Stimulated activated CD4-positive, alpha-beta T cell treated with anti-CD3 and anti-CD28 coated beads, Interleukin-1b, Interleukin-23, amount 100 ng/mL, for 1 hour (primary cell): Measurements from ENCODE around the gene TINAGL1.

Experiments used
- DNase-seq, 2 donors: peaks; one replicate each; pipeline ENCODE4 v3.0.0-alpha.2; 2020; ENCODE audit warnings: low read depth in 2 of 2

The TINAGL1 gene

DNA sequence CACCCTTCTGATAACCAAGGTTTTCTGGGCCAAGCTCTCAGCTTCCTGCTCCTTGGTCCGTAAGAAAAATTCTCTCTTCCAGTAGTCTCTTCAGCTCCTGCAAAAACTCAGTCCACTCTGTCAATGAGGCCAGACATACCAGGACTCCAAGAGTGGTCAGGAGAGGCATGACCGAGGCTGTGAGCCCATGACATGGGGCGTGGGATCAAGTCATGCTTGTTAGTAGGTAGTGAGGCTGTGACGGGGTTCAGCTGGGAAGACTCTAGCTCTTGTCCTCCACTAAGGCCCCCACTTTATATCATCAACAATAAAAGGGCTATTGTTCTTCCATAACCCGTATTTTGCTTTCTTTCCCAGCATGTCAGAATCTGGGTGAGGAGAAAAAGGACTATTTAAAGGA is 31.0 kb downstream of the TINAGL1 start:
- DNase-seq, result no peak

DNA sequence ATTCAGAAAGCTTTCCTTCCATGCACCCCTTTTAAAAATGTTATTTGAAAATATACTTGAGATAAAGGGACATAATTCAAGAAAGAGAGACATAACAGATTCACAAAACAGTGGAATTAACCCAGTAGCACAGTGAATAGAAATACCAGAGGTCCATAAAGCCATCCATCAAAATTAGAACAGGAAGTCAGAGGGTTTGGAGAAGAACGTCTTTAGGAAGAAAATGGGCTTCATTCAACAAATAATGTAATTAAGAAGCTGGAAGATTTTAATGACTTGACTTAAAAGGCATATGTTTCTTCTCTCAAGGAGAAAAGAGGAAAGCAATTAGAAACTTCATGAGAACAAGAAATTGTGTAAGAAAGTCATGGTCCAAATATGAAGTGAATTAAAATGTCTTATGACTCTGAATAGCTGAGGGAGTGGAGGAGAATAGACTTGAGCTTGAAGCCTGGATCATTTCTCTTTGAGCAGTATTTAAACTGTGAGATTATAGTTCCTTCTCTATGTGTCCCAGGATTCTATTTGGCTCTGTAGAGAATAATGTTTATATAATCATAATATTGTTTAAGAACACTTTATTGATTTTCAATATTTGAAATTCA is 33.3 kb downstream of the TINAGL1 start:
- no peak for DNase-seq

GRCh38 chr1:31614414-31615005 is 38.2 kb downstream of the TINAGL1 start:
- DNase-seq, result no peak

GRCh38 chr1:31615414-31615813 is 39.1 kb downstream of the TINAGL1 start:
- DNase-seq, result no peak

- DNase-seq, result no peak
These were observed 39.6 kb downstream of the TINAGL1 start for GRCh38 chr1:31615939-31616338.

DNA sequence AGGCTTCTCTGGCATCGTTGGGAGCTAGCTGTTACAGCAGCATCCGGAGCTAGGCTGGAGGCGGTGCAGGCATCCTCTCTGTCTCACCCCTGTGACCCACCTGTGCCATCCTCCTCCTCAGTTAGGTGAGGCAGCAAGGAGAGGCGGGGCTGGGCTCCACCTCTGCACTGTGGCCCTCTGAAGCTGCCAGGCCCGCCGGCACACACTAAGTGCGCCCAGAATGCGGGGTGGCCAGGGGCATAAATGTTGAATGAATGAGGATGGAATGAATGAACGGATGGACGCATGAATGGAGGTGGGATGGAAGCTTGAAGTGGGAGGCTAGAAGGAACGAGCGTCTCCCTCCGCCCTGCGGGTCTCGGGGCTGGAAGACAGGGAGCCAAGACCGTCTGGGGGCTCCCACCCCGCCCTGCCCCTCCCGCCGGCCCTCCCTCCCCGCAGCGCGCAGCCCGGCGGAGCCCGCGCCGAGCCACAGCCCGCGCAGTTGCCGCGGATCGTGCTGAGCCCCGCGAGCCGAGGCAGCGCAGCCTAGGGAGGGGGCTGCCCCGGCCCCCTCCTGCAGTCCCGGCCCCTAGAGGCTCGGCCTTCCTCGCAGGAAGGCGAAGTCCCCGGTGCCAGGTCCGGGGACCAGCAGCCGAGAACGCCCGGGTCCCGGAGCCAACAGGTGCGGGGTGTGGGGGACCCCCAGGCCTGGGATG is 41.1 kb downstream of the TINAGL1 start, which contains the start of gene HCRTR1:
Gene HCRTR1, plus strand, starts transcription at position 472 of the 698 bp plus-strand sequence. CDS start 1,504 bp downstream, outside the sequence.
- no peak for DNase-seq

DNA sequence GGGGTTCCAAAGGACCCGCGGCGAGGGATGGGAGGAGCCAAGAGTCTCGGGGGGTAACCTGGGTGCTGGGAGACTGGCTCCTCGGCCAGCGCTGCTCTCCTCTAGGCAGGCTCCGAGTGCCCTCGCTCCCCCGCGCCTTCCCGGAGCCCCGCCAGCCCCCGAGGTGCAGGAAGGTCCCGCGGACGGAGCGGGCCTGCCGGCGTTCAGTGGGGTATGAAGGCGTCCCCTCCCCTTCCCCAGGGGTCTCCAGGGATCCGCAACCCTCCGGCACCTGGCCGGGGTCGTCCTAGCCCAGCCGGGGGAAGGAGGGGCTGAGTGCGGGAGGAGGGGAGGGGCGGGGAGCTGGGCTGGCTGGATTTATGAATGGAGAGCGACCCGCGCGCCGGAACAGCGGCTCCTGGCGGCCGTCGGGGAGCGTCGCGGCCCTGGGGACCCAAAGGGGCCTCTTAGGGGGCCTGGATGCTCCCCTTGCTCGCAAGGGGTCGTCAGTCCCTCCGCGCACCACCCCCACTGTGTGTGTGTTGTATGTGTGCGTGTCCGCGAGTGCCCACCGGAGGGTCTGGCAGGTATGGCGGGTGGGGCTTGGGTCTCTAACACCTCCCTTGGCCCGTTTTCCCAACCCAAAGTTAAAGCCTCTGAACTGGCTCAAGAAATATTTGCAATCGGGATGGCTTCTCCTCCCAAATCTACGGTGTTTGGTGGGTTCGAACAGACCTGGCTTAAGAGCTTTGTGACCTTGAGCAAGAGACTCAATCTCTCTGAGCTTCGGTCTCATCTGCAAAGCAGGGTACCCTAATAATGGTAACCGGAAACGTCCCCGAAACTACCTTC is 41.8 kb downstream of the TINAGL1 start:
- peak in 1 of 2 donors; percentile 30 for DNase-seq

- no peak for DNase-seq
These were observed 42.9 kb downstream of the TINAGL1 start for GRCh38 chr1:31618916-31619846.

- no peak for DNase-seq
These were observed 44.5 kb downstream of the TINAGL1 start for GRCh38 chr1:31620631-31621497.

DNA sequence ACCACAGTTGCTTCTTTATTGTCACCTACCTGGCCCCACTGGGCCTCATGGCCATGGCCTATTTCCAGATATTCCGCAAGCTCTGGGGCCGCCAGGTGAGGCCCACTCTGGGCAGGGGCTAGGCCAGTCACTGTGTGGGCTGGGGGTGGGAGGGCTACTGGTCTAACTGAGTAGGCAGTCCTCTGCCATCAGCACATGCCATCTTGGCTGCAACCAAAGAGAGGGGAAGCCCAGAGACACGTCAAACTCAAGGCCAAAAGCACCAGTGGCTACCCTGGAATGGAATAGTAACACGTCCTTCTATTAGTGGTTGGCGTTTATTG is 45.1 kb downstream of the TINAGL1 start:
- no peak for DNase-seq

GRCh38 chr1:31621847-31622730 is 45.8 kb downstream of the TINAGL1 start:
- no peak for DNase-seq

DNA sequence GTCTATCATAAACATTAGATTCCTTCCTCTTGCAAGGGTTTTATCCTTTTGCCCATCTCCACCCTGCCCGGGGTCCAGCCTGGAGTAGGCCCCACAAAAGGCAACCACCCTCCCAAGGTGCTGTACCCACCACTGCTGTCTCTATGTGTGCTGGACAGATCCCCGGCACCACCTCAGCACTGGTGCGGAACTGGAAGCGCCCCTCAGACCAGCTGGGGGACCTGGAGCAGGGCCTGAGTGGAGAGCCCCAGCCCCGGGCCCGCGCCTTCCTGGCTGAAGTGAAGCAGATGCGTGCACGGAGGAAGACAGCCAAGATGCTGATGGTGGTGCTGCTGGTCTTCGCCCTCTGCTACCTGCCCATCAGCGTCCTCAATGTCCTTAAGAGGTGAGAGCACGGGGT is 47.0 kb downstream of the TINAGL1 start:
- DNase-seq, result no peak

DNA sequence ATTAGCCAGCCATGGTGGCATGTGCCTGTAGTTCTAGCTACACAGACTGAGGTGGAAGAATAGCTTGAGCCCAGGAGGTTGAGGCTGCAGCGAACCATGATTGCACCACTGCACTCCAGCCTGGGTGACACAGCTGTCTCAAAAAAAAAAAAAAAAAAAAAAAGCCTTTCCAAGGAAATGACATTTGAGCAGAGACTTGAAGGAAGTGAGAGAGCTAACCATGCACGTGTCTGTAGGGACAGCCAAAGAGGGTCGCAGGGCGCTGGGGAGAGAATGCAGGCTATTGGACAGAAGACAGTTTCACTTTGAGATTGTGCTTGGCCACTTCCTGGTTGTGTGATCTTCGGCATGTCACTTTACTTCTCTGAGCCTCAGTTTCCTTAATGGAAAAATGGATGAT is 48.0 kb downstream of the TINAGL1 start:
- no peak for DNase-seq

DNA sequence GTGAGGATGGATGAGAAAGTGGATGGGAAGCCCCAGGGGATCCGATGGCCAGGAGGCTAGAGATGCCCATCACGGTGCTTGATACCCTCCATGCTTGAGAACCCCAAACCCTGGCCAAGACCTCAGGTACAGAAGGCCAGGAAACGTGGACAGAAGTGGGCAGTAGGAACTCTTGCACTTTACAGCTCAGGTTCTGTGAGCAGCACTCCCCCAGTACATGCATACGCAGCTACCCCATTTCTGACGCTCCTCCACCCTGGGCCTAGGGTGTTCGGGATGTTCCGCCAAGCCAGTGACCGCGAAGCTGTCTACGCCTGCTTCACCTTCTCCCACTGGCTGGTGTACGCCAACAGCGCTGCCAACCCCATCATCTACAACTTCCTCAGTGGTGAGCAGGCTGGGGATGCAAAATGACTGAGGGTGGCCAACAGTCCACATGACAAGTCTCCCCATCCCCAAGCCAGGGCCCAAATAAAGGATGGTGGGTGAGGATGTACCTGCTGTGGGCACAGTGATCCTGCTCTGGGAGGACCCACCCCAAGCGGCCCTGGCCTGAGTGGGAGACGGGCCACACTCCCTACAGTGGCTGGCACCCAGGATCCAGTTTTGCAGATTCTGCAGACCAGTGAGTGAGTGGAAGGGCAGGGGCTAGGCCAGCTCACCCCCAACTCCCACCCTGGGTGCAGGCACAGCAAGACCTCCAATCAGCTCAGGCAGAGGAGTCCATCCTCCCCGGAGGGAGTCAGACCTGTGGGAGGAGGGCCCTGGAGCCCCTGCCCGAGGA is 48.6 kb downstream of the TINAGL1 start:
- DNase-seq, result no peak

- no peak for DNase-seq
These were observed 49.4 kb downstream of the TINAGL1 start for GRCh38 chr1:31625561-31626222.

DNA sequence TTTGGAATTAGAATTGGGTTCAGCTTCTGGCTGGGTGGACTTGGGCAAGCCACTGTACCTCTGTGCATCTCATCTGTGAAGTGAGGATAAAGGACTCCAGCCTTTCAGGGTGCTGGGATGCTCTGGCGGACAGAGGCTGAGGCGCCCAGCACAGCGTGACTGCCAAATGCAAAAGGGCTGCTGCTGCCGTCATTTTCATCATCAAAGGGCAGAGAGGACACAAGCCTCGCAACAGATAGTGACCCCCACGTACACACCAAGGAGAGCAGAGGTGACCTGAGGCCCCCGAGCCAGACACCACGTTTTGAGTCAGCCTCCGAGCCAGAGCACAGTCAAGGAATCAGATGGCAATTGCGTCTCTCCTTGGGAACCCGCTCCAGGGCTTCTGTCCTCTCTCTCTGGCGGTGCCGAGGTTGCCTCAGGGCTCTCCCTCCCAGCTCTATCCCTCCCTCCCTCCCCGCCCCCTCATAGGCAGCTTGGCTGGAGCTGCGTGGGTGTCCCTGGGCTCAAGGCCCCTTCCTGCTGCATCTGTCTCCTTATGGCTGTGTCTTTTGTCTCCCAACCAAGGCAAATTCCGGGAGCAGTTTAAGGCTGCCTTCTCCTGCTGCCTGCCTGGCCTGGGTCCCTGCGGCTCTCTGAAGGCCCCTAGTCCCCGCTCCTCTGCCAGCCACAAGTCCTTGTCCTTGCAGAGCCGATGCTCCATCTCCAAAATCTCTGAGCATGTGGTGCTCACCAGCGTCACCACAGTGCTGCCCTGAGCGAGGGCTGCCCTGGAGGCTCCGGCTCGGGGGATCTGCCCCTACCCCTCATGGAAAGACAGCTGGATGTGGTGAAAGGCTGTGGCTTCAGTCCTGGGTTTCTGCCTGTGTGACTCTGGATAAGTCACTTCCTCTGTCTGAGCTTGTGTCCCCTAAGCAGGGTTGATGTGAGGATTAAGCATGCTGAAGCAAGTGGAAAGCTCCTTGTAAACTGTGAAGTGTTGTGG is 50.2 kb downstream of the TINAGL1 start:
- DNase-seq, result no peak
